Thyroid gland (tissue), 4 donors: ENCODE data around the gene ACP2.

Experiments
- CTCF ChIP-seq, 6 experiments: fragments of 200-600 bp in 3 of 6; fragments of 450-650 bp in 3 of 6; sonication (generic) in 3 of 6; IDR thresholded peaks; one replicate each; pipeline ENCODE4 v1.5.1; 2016 to 2019; ENCODE audit warnings: antibody characterized with exemption in 6 of 6, mild to moderate bottlenecking in 2 of 6, inconsistent platforms in 1 of 6, moderate library complexity in 1 of 6
- POLR2A ChIP-seq, 2 donors: fragments of 450-650 bp; IDR thresholded peaks; one replicate each; pipeline ENCODE4 v1.6.1; 2017; ENCODE audit warnings: antibody characterized with exemption in 2 of 2, mild to moderate bottlenecking in 2 of 2, moderate library complexity in 1 of 2

- TF ChIP-seq CTCF (IDR thresholded peaks at IDR 0.05) (no peak), POLR2A (IDR thresholded peaks at IDR 0.05) (no peak)
Measured at GRCh38 chr11:47289856-47290255, 41.2 kb upstream of the ACP2 start.
